ENCODE data around the gene PBX3.

DNA sequence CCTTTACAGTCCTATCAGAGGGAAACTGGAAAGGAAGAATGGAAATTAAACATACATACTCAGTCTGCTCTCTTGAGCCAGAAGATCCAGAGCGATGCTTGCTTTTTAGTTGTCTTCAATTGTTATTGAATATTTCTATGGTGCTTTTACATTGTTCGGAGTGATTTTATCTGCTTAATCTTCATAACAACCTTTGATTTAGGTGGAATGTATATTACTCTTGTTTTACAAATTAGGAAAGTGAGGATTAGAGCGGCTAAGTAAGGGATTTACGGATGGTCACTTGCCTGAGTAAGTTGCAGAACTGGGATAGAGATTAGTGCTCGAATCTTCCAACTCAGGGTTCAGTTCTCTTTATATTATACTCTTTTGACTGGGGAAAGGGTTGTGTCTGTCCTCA is 69.1 kb downstream of the PBX3 start:
- TF ChIP-seq, protein P1, sequence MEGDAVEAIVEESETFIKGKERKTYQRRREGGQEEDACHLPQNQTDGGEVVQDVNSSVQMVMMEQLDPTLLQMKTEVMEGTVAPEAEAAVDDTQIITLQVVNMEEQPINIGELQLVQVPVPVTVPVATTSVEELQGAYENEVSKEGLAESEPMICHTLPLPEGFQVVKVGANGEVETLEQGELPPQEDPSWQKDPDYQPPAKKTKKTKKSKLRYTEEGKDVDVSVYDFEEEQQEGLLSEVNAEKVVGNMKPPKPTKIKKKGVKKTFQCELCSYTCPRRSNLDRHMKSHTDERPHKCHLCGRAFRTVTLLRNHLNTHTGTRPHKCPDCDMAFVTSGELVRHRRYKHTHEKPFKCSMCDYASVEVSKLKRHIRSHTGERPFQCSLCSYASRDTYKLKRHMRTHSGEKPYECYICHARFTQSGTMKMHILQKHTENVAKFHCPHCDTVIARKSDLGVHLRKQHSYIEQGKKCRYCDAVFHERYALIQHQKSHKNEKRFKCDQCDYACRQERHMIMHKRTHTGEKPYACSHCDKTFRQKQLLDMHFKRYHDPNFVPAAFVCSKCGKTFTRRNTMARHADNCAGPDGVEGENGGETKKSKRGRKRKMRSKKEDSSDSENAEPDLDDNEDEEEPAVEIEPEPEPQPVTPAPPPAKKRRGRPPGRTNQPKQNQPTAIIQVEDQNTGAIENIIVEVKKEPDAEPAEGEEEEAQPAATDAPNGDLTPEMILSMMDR (IDR thresholded peaks at IDR 0.05) = no peak
- TF ChIP-seq POLR2A (IDR thresholded peaks at IDR 0.05) = no peak
